NCI-H1092 treated with DMSO at 0.1 percent for 48 hours (cell line): ENCODE measurements around the gene NRM.
A peak's percentile ranks its signal among the peaks of the same experiment; 100 is the strongest.
"Not testable (repeated sequence)": the region's sequence is repeated elsewhere in the genome, so short reads cannot be mapped to it uniquely, and the experiment has no call there.

ENCODE experiments used
- DNase-seq: peaks from one replicate; lab custom pipeline; 2025; lab: John Stamatoyannopoulos, UW

The NRM gene

GRCh38 chr6:30666300-30666699, 24.5 kb downstream of the NRM start:
- DNase-seq: not testable (repeated sequence)

GRCh38 chr6:30664994-30665767, 25.6 kb downstream of the NRM start:
- DNase-seq: no peak

- DNase-seq: not testable (repeated sequence)
These were observed 32.9 kb downstream of the NRM start for GRCh38 chr6:30657922-30658321.

GRCh38 chr6:30657454-30657853, 33.3 kb downstream of the NRM start:
- DNase-seq: no peak

- no peak for DNase-seq
These were observed 34.3 kb downstream of the NRM start for GRCh38 chr6:30656513-30656912.

GRCh38 chr6:30655743-30656094, 35.1 kb downstream of the NRM start:
- no peak for DNase-seq

GRCh38 chr6:30654798-30655742, 35.7 kb downstream of the NRM start:
- no peak for DNase-seq

- no peak for DNase-seq
These were observed 39.6 kb downstream of the NRM start for GRCh38 chr6:30651143-30651542.

GRCh38 chr6:30647242-30648116, 43.3 kb downstream of the NRM start:
- DNase-seq: peak; percentile 85

GRCh38 chr6:30646450-30647241, 44.1 kb downstream of the NRM start, which contains the start of gene C6orf136:
C6orf136 (plus strand) TSS chr6:30647133; CDS start chr6:30647232, 99 bp downstream.
- DNase-seq: peak; percentile 85

- no peak for DNase-seq
These were observed 44.8 kb downstream of the NRM start for GRCh38 chr6:30645989-30646388.

GRCh38 chr6:30644769-30645168, 46.0 kb downstream of the NRM start:
- no peak for DNase-seq

- DNase-seq: no peak
These were observed 47.1 kb downstream of the NRM start for GRCh38 chr6:30643656-30644055.

GRCh38 chr6:30641048-30641447, 49.7 kb downstream of the NRM start:
- no peak for DNase-seq

GRCh38 chr6:30640481-30640880, 50.3 kb downstream of the NRM start:
- DNase-seq: no peak
